Epithelial cell of esophagus (primary cell): ENCODE measurements around the gene GZMH.
"Not testable (repeated sequence)": the region's sequence is repeated elsewhere in the genome, so short reads cannot be mapped to it uniquely, and the experiment has no call there.

Experiments
- DNase-seq: peaks from one replicate; pipeline ENCODE4 v3.0.0; 2010; ENCODE audit warnings: low read depth
- H3K4me3 ChIP-seq: 2 replicates; pipeline ENCODE4 v1.5.1; 2011; ENCODE audit warnings: mild to moderate bottlenecking, low read length, control low read depth
- TF ChIP-seq, protein P1 (sequence below): IDR thresholded peaks from 2 replicates; pipeline ENCODE4 v1.5.1; 2011; ENCODE audit warnings: low read depth, mild to moderate bottlenecking, low read length, control low read depth, inconsistent platforms; ENCODE audit not compliant: insufficient read depth; ENCODE audit errors: missing control alignments

The GZMH gene

GRCh38 chr14:24609655-24610344 is at the start of gene GZMH:
GZMH (minus strand) TSS chr14:24609685; CDS start chr14:24609613, 72 bp downstream.
- TF ChIP-seq, protein P1, sequence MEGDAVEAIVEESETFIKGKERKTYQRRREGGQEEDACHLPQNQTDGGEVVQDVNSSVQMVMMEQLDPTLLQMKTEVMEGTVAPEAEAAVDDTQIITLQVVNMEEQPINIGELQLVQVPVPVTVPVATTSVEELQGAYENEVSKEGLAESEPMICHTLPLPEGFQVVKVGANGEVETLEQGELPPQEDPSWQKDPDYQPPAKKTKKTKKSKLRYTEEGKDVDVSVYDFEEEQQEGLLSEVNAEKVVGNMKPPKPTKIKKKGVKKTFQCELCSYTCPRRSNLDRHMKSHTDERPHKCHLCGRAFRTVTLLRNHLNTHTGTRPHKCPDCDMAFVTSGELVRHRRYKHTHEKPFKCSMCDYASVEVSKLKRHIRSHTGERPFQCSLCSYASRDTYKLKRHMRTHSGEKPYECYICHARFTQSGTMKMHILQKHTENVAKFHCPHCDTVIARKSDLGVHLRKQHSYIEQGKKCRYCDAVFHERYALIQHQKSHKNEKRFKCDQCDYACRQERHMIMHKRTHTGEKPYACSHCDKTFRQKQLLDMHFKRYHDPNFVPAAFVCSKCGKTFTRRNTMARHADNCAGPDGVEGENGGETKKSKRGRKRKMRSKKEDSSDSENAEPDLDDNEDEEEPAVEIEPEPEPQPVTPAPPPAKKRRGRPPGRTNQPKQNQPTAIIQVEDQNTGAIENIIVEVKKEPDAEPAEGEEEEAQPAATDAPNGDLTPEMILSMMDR = no peak
- no peak for DNase-seq

DNA sequence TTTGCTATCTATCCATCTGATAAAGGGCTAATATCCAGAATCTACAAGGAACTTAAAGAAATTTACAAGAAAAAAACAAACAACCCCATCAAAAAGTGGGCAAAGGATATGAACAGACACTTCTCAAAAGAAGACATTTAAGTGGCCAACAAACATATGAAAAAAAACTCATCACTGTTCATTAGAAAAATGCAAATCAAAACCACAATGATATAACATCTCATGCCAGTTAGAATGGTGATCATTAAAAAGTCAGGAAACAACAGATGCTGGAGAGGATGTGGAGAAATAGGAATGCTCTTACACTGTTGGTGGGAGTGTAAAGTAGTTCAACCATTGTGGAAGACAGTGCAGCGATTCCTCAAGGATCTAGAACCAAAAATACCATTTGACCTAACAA is 38.9 kb upstream of the GZMH start:
- not testable (repeated sequence) for DNase-seq, H3K4me3 ChIP-seq

More at GRCh38 chr14:24609655-24610344, at the start of gene GZMH:
- no peak within 1 kb of the TSS for H3K4me3 ChIP-seq

GRCh38 chr14:24639905-24640304 is 30.4 kb upstream of the GZMH start:
- DNase-seq = no peak
- no peak overlapping the region for H3K4me3 ChIP-seq
- TF ChIP-seq, protein P1 = no peak

GRCh38 chr14:24639270-24639669 is 29.8 kb upstream of the GZMH start:
- TF ChIP-seq, protein P1 = no peak
- no peak overlapping the region for H3K4me3 ChIP-seq
- DNase-seq = no peak

- H3K4me3 ChIP-seq = no peak within 1 kb of the TSS
- TF ChIP-seq, protein P1 = no peak
- peak; percentile 19 for DNase-seq
Measured at GRCh38 chr14:24634158-24634557, 24.7 kb upstream of the GZMH start, which contains the start of gene GZMB. GZMB (minus strand) TSS chr14:24634190; CDS start chr14:24634160, 30 bp downstream.

GRCh38 chr14:24633353-24633752 is 23.9 kb upstream of the GZMH start:
- TF ChIP-seq, protein P1 = no peak
- no peak overlapping the region for H3K4me3 ChIP-seq
- DNase-seq = no peak

GRCh38 chr14:24632761-24633160 is 23.3 kb upstream of the GZMH start:
- TF ChIP-seq, protein P1 = no peak
- no peak overlapping the region for H3K4me3 ChIP-seq
- DNase-seq = no peak
